ENCODE results near the gene PLEKHB1.

Gene PLEKHB1

GRCh38 chr11:73645972-73646631 lies at the start of gene PLEKHB1:
Gene PLEKHB1 (plus strand): TSS chr11:73646581. CDS start chr11:73646609, 28 bp downstream.
- no peak for DNase-seq (ENCODE audit: low read depth)

- DNase-seq (ENCODE audit: low read depth), result no peak
Measured at GRCh38 chr11:73597336-73597955, 48.9 kb upstream of the PLEKHB1 start.

- DNase-seq (ENCODE audit: low read depth), result peak; percentile 98
Measured at GRCh38 chr11:73597956-73598718, 48.2 kb upstream of the PLEKHB1 start, which contains the start of gene FAM168A. Gene FAM168A (minus strand): TSS chr11:73598112. CDS start chr11:73468474, 129,638 bp downstream.

- no peak for DNase-seq (ENCODE audit: low read depth)
Measured at GRCh38 chr11:73598719-73599379, 47.5 kb upstream of the PLEKHB1 start.

- no peak for DNase-seq (ENCODE audit: low read depth)
Measured at GRCh38 chr11:73612601-73613140, 33.7 kb upstream of the PLEKHB1 start.

- no peak for DNase-seq (ENCODE audit: low read depth)
Measured at GRCh38 chr11:73614591-73614990, 31.8 kb upstream of the PLEKHB1 start.

GRCh38 chr11:73622926-73623593 lies 23.3 kb upstream of the PLEKHB1 start:
- DNase-seq (ENCODE audit: low read depth), result peak; percentile 19

GRCh38 chr11:73623686-73624085 lies 22.7 kb upstream of the PLEKHB1 start:
- DNase-seq (ENCODE audit: low read depth), result no peak

GRCh38 chr11:73625696-73626318 lies 20.6 kb upstream of the PLEKHB1 start:
- DNase-seq (ENCODE audit: low read depth), result peak; percentile 73

GRCh38 chr11:73629907-73630306 lies 16.5 kb upstream of the PLEKHB1 start:
- DNase-seq (ENCODE audit: low read depth), result no peak

- no peak for DNase-seq (ENCODE audit: low read depth)
Measured at GRCh38 chr11:73632996-73633395, 13.4 kb upstream of the PLEKHB1 start.

- DNase-seq (ENCODE audit: low read depth), result no peak
Measured at GRCh38 chr11:73633999-73634398, 12.4 kb upstream of the PLEKHB1 start.

- DNase-seq (ENCODE audit: low read depth), result no peak
Measured at GRCh38 chr11:73635721-73636120, 10.7 kb upstream of the PLEKHB1 start.

GRCh38 chr11:73636249-73636648 lies 10.1 kb upstream of the PLEKHB1 start:
- no peak for DNase-seq (ENCODE audit: low read depth)

GRCh38 chr11:73637012-73637411 lies 9.4 kb upstream of the PLEKHB1 start:
- no peak for DNase-seq (ENCODE audit: low read depth)

GRCh38 chr11:73640592-73640991 lies 5.8 kb upstream of the PLEKHB1 start:
- DNase-seq (ENCODE audit: low read depth), result no peak

- no peak for DNase-seq (ENCODE audit: low read depth)
Measured at GRCh38 chr11:73641668-73642067, 4.7 kb upstream of the PLEKHB1 start.

- no peak for DNase-seq (ENCODE audit: low read depth)
Measured at GRCh38 chr11:73645121-73645969, 1.0 kb upstream of the PLEKHB1 start.

GRCh38 chr11:73647459-73648100 lies 1.2 kb downstream of the PLEKHB1 start:
- peak; percentile 83 for DNase-seq (ENCODE audit: low read depth)

- DNase-seq (ENCODE audit: low read depth), result no peak
Measured at GRCh38 chr11:73648121-73648520, 1.7 kb downstream of the PLEKHB1 start.
